ENCODE results near the gene AMMECR1.

GRCh38 chrX:110180176-110180927 is 137.5 kb downstream of the AMMECR1 start:
- TF ChIP-seq CTCF (IDR thresholded peaks at IDR 0.05) (no peak), ZFX (IDR thresholded peaks at IDR 0.05; ENCODE audit: borderline replicate concordance) (no peak)
